Measurements from ENCODE around the gene BEST3. TPM values are rescaled to one million over a fixed set of nuclear protein-coding genes. Genes with fewer than 3 reads are reported as not detected.

The BEST3 gene
- polyA plus RNA-seq, 1 experiment, result 0.14 TPM

- no peak overlapping the region for H3K4me3 ChIP-seq (ENCODE audit: low read depth, low read length)
- CTCF ChIA-PET, result interaction anchor here (1.1 kb wide), 1 partner anchor 9 kb away, joined by 3 read pairs; no protein-coding TSS in a partner anchor
- DNase-seq (ENCODE audit: low read depth, low spot score), result no peak
- no peaks in the 10 kb centered on the region for H3K27me3 ChIP-seq (ENCODE audit: control insufficient read depth, insufficient read depth, low read length)
- no peak for TF ChIP-seq CTCF (IDR thresholded peaks at IDR 0.05; ENCODE audit: low read depth, low read length)
- no peak overlapping the region for H3K27ac ChIP-seq (ENCODE audit: low read depth, low read length)
- POLR2A ChIA-PET, result no interaction called here
- H3K9me3 ChIP-seq (ENCODE audit: control insufficient read depth, insufficient read depth, low read length), result no peaks in the 10 kb centered on the region
Observed at GRCh38 chr12:69701826-69702225, 2.7 kb upstream of the BEST3 start.

GRCh38 chr12:69698054-69698453 lies 1.0 kb downstream of the BEST3 start:
- no peaks in the 10 kb centered on the region for H3K9me3 ChIP-seq (ENCODE audit: control insufficient read depth, insufficient read depth, low read length)
- POLR2A ChIA-PET, result no interaction called here
- CTCF ChIA-PET, result no interaction called here
- H3K4me3 ChIP-seq (ENCODE audit: low read depth, low read length), result no peak overlapping the region
- TF ChIP-seq CTCF (IDR thresholded peaks at IDR 0.05; ENCODE audit: low read depth, low read length), result no peak
- no peaks in the 10 kb centered on the region for H3K27me3 ChIP-seq (ENCODE audit: control insufficient read depth, insufficient read depth, low read length)
- H3K27ac ChIP-seq (ENCODE audit: low read depth, low read length), result no peak overlapping the region
- DNase-seq (ENCODE audit: low read depth, low spot score), result no peak

- Histone ChIP-seq H3K4me3 (ENCODE audit: low read depth, low read length) (no peak overlapping the region), H3K9me3 (ENCODE audit: control insufficient read depth, insufficient read depth, low read length) (no peaks in the 10 kb centered on the region), H3K27ac (ENCODE audit: low read depth, low read length) (no peak overlapping the region), H3K27me3 (ENCODE audit: control insufficient read depth, insufficient read depth, low read length) (no peaks in the 10 kb centered on the region)
- ChIA-PET POLR2A (no interaction called here), CTCF (no interaction called here)
- no peak for DNase-seq (ENCODE audit: low read depth, low spot score)
- TF ChIP-seq CTCF (IDR thresholded peaks at IDR 0.05; ENCODE audit: low read depth, low read length), result no peak
Observed at GRCh38 chr12:69694123-69694522, 5.0 kb downstream of the BEST3 start.

- Histone ChIP-seq H3K27me3 (ENCODE audit: control insufficient read depth, insufficient read depth, low read length) (no peaks in the 10 kb centered on the region), H3K27ac (ENCODE audit: low read depth, low read length) (no peak overlapping the region), H3K9me3 (ENCODE audit: control insufficient read depth, insufficient read depth, low read length) (no peaks in the 10 kb centered on the region), H3K4me3 (ENCODE audit: low read depth, low read length) (no peak overlapping the region)
- ChIA-PET POLR2A (no interaction called here), CTCF (no interaction called here)
- no peak for TF ChIP-seq CTCF (IDR thresholded peaks at IDR 0.05; ENCODE audit: low read depth, low read length)
- DNase-seq (ENCODE audit: low read depth, low spot score), result no peak
Observed at GRCh38 chr12:69689638-69690037, 9.5 kb downstream of the BEST3 start.

GRCh38 chr12:69688471-69689427 lies 10.4 kb downstream of the BEST3 start:
- TF ChIP-seq CTCF (IDR thresholded peaks at IDR 0.05; ENCODE audit: low read depth, low read length), result no peak
- ChIA-PET CTCF (no interaction called here), POLR2A (no interaction called here)
- H3K27ac ChIP-seq (ENCODE audit: low read depth, low read length), result peak overlapping the region; percentile 73
- DNase-seq (ENCODE audit: low read depth, low spot score), result peak; percentile 51
- H3K27me3 ChIP-seq (ENCODE audit: control insufficient read depth, insufficient read depth, low read length), result no peaks in the 10 kb centered on the region
- H3K9me3 ChIP-seq (ENCODE audit: control insufficient read depth, insufficient read depth, low read length), result no peaks in the 10 kb centered on the region
- H3K4me3 ChIP-seq (ENCODE audit: low read depth, low read length), result no peak overlapping the region

All from AG04450 (cell line).